CD4-positive, alpha-beta T cell treated with Interleukin-6 at 100 ng/mL for 8 hours (primary cell): ENCODE data around the gene DAB1.
"Not testable (repeated sequence)": the region's sequence is repeated elsewhere in the genome, so short reads cannot be mapped to it uniquely, and the experiment has no call there.

Experiments used
- DNase-seq: peaks from one replicate; pipeline ENCODE4 v3.0.0-alpha.2; 2020; ENCODE audit warnings: mixed read lengths, low spot score

Gene DAB1

DNA sequence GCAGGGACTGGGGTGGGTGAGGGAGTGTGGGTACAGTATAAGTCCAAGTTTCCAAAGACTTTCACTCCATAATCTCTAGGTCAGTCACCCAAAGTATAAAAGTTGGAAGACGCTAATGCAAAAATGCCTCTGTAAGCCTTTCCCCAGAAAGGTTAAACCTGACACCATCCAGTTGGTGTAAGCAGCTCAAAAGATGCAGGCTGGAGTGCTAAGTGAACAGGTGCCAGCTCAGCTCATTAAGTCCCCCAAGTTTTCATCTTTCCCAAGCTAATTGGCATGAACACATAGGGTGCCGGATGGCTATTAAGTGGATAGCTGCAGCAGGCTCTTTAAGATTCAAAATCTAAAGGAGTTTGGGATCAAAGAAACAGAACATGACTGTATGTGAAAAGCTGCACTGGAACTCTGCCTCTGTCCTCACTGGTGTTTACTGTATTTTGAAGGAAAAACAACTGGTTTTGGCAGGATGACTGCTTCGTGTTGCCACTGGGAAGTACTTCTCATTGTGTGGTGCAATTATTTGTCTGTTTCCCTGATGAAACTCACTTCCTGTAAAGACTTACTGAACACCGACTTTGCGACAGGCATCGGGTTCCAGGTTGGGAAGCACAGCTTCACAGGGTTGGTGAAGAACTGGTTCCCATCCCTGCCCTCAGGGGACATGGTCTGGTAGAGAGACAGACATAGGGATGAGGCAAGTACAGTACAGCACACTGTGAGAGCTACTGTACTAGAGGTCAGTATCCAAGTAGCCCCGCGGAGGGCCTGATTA is 152.7 kb downstream of the DAB1 start:
- no peak for DNase-seq

DNA sequence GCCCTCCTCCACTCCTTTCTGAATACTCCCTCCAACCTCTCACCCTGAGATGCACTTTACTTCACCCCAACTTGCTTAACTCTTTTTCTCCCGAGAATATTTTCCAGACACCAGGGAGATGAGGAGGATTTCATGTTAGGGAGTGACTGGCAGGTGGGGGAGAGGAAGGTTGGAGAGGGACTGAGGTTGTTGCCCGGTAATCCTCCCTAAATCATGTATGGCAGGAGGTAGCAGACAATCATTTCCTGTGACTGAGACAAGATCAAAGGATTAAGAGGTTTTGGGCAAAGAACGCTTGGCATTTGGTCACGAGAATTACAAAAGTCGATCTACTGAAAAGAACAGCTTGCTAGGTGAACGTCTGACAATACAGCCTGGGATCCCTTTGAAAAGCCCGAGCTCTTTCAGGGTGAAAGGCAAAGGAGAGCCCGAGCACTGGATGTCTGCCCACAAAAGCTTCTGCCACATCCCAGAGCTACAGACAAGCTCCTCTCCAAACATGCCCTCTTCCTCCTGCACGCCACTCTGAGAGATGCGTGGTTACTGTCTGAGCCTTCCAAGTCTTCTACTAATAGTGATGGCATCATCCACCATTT is 154.1 kb downstream of the DAB1 start:
- DNase-seq: no peak

GRCh38 chr1:57265104-57265503 is 158.8 kb downstream of the DAB1 start:
- no peak for DNase-seq

GRCh38 chr1:57262472-57262871 is 161.4 kb downstream of the DAB1 start:
- DNase-seq: no peak

GRCh38 chr1:57258557-57259325 is 165.1 kb downstream of the DAB1 start:
- no peak for DNase-seq

GRCh38 chr1:57255945-57256344 is 167.9 kb downstream of the DAB1 start:
- DNase-seq: no peak

- no peak for DNase-seq
Observed at GRCh38 chr1:57254022-57254421, 169.8 kb downstream of the DAB1 start.

- no peak for DNase-seq
Observed at GRCh38 chr1:57252597-57253294, 171.1 kb downstream of the DAB1 start.

GRCh38 chr1:57250021-57250420 is 173.8 kb downstream of the DAB1 start:
- DNase-seq: no peak

GRCh38 chr1:57249511-57249910 is 174.3 kb downstream of the DAB1 start:
- DNase-seq: no peak

- no peak for DNase-seq
Observed at GRCh38 chr1:57248830-57249229, 175.0 kb downstream of the DAB1 start.

GRCh38 chr1:57238233-57238781 is 185.6 kb downstream of the DAB1 start:
- no peak for DNase-seq

DNA sequence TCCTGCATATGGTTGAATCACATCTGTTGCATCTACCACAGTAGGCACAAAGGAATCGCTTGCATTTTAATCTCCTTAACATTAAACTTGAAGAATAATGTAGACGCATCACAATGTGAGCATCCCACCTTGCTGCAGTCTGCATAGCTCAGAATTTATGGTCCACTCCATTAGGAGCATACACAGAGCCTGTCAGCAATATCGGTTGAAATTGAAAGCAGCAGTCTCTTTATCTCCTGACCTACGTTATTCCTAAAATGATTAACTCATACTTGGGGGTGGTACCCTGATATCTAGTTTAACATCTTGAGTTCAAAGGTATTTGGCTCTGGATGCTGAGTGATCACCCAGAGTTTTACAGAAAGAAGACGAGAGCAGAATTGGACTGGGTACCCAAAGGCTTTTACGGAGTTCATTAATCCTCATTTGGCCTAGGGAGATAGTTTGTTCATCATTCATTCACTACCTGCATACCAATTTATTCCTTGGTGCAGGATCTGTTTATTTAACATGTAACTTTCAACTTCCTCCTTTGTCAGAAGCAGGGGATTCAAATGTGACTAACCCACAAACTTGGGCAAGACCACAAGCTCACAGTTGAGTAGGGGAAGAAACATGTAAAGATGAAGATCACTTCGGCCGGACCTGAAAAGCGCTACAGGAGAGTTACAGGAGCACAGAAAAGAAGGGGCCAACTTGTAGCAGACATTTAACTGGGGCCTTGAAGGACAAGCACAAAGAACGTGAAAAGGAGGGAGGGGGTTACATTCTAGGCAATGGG is 187.9 kb downstream of the DAB1 start:
- no peak for DNase-seq

DNA sequence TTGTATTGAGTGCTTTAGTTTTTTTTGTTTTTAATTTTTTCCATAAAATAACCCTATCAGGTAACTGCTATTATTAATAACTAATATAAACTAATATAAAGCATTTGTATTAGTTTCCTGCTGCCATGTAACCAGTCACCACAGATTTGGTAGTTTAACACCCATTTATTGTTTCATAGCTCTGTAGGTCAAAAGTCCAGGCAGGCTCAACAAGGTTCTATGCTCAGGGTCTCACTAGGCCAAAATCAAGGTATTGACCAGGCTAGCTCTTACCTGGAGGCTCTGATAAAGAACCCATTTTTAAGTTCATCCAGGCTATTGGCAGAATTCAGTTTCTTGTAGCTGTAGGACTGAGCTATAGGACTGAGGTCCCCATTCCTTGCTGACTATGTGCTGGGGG is 189.4 kb downstream of the DAB1 start:
- no peak for DNase-seq

DNA sequence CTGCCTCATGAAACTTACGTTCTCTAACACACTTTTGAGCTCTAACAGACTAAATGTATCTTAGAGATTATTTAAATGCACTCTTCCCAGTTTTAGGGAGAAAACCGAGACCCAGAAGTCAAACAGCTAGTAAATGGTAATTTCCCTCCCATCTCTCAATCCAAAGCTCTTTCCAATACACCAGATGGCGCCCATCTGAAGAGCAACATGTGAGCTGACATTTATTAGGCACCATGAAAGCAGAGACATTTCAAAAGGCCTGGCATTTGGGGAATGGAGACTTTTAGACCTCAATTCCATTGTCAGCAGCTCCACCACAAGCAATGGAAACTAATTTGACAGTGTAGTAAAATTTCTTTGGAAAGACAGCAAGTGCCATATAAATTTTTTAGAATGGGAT is 191.4 kb downstream of the DAB1 start:
- DNase-seq: no peak

DNA sequence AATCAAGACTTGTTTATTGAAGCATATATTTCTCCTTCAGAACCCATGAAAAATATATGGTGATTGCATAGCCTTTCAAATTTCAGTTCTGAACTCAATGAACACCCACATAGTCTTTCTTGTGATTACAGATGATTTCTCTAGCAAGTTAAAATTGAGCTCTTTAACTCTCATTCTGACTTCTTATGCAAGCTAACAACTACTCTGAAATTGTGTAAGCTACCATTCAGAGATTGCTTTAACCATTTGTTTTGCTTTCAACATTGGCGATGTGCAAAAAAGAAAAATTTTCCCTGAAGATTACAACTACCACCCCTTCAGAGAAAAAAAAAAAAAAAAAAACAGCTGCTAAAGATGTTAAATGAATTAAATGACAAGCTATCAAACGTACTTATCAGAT is 193.9 kb downstream of the DAB1 start:
- DNase-seq: no peak

DNA sequence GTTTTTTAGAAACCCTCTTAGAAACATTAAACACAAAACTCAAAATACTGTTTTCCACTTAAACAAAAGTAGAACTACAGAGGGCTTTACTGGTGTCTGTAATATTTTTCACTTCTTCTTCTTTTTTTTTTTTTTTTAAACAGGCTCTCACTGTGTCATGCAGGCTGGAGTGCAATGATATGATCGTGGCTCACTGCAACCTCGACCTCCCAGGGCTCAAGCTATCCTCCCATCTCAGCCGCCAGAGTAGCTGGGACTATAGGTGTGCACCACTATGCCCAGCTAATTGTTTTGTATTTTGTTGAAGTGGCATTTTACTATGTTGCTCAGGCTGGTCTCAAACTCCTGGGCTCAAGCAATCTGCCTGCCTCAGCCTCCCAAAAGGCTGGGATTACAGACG is 194.8 kb downstream of the DAB1 start:
- DNase-seq: no peak

GRCh38 chr1:57222801-57223200 is 201.1 kb downstream of the DAB1 start:
- DNase-seq: no peak

- DNase-seq: no peak
Observed at GRCh38 chr1:57222307-57222706, 201.6 kb downstream of the DAB1 start.

DNA sequence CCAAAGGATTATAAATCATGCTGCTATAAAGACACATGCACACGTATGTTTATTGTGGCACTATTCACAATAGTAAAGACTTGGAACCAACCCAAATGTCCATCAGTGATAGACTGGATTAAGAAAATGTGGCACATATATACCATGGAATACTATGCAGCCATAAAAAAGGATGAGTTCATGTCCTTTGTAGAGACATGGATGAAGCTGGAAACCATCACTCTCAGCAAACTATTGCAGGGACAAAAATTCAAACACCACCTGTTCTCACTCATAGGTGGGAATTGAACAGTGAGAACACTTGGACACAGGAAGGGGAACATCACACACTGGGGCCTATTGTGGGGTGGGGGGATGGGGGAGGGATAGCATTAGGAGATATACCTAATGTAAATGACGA is 203.0 kb downstream of the DAB1 start:
- DNase-seq: not testable (repeated sequence)

GRCh38 chr1:57218487-57219079 is 205.3 kb downstream of the DAB1 start:
- no peak for DNase-seq
